Ishikawa (cell line): ENCODE measurements around the gene RSPO3.

Experiments used
- CEBPB ChIP-seq: IDR thresholded peaks from 2 replicates; pipeline ENCODE4 v1.6.1; 2012
- CREB1 ChIP-seq: IDR thresholded peaks from 2 replicates; pipeline ENCODE4 v1.6.1; 2012; ENCODE audit warnings: low read depth
- EGR1 ChIP-seq: IDR thresholded peaks from 2 replicates; pipeline ENCODE4 v1.6.1; 2012
- EP300 ChIP-seq: IDR thresholded peaks from 2 replicates; pipeline ENCODE4 v1.6.1; 2012; ENCODE audit warnings: borderline replicate concordance
- FOXM1 ChIP-seq: IDR thresholded peaks from 2 replicates; pipeline ENCODE4 v1.6.1; 2012; ENCODE audit warnings: low read depth, borderline replicate concordance
- MAX ChIP-seq: IDR thresholded peaks from 2 replicates; pipeline ENCODE4 v1.6.1; 2012
- NFIC ChIP-seq: IDR thresholded peaks from 2 replicates; pipeline ENCODE4 v1.6.1; 2012
- RAD21 ChIP-seq: IDR thresholded peaks from 2 replicates; pipeline ENCODE4 v1.6.1; 2012; ENCODE audit warnings: low read depth
- REST ChIP-seq: IDR thresholded peaks from 2 replicates; pipeline ENCODE4 v1.6.1; 2012; ENCODE audit warnings: low read depth, mild to moderate bottlenecking
- TAF1 ChIP-seq: IDR thresholded peaks from 2 replicates; pipeline ENCODE4 v1.6.1; 2012; ENCODE audit warnings: low read depth, mild to moderate bottlenecking
- TCF12 ChIP-seq: IDR thresholded peaks from 2 replicates; pipeline ENCODE4 v1.6.1; 2012; ENCODE audit warnings: low read depth
- TEAD4 ChIP-seq: IDR thresholded peaks from 2 replicates; pipeline ENCODE4 v1.6.1; 2012
- YY1 ChIP-seq: IDR thresholded peaks from 2 replicates; pipeline ENCODE4 v1.6.1; 2012; ENCODE audit warnings: low read depth
- ZBTB7A ChIP-seq: IDR thresholded peaks from 2 replicates; pipeline ENCODE4 v1.6.1; 2012; ENCODE audit warnings: low read depth
- TF ChIP-seq, protein P1 (sequence below): IDR thresholded peaks from 2 replicates; pipeline ENCODE4 v1.6.1; 2012

Gene RSPO3

GRCh38 chr6:127129251-127129650 is 10.8 kb downstream of the RSPO3 start:
- TF ChIP-seq ZBTB7A (no peak), EP300 (no peak), TAF1 (no peak), FOXM1 (no peak), CREB1 (no peak)

DNA sequence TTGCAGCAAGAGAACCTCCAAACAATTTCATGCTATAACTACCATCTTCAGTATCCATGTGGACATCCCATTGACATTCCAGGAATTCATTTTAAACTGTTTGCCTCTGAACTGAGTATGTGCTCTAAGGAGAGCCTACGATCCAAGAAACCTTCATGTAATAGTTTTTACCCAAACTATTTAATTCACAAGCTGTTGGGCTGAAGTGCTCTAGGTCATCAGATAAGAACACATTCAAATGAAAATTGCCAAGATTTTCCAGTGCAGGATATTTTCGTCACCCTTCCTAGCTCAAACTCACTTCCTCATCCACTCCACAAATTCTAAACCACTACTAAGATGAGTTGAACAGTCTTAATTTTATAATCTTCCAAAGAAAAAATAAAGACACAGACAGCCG is 12.8 kb downstream of the RSPO3 start:
- no peak for TF ChIP-seq NFIC
- TF ChIP-seq EP300 = no peak
- TF ChIP-seq TEAD4 = no peak
- TF ChIP-seq ZBTB7A = no peak
- no peak for TF ChIP-seq MAX
- TF ChIP-seq REST = no peak
- TF ChIP-seq TCF12 = no peak
- no peak for TF ChIP-seq FOXM1
- no peak for TF ChIP-seq RAD21
- TF ChIP-seq CEBPB = no peak
- TF ChIP-seq TAF1 = no peak
- TF ChIP-seq CREB1 = no peak
- TF ChIP-seq EGR1 = no peak
- no peak for TF ChIP-seq YY1
- TF ChIP-seq, protein P1, sequence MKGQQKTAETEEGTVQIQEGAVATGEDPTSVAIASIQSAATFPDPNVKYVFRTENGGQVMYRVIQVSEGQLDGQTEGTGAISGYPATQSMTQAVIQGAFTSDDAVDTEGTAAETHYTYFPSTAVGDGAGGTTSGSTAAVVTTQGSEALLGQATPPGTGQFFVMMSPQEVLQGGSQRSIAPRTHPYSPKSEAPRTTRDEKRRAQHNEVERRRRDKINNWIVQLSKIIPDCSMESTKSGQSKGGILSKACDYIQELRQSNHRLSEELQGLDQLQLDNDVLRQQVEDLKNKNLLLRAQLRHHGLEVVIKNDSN = no peak

- no peak for TF ChIP-seq TAF1
- TF ChIP-seq TCF12 = no peak
- no peak for TF ChIP-seq RAD21
- TF ChIP-seq CREB1 = no peak
- TF ChIP-seq TEAD4 = no peak
- no peak for TF ChIP-seq CEBPB
- TF ChIP-seq FOXM1 = no peak
- no peak for TF ChIP-seq YY1
- no peak for TF ChIP-seq NFIC
These were observed 13.4 kb downstream of the RSPO3 start for GRCh38 chr6:127131772-127132376.

GRCh38 chr6:127134136-127134535 is 15.7 kb downstream of the RSPO3 start:
- TF ChIP-seq NFIC (no peak), TEAD4 (no peak), RAD21 (no peak), EP300 (no peak), ZBTB7A (no peak), FOXM1 (no peak), MAX (no peak), EGR1 (no peak), REST (no peak), YY1 (no peak), TAF1 (no peak), TCF12 (no peak), CREB1 (no peak), CEBPB (no peak)
- TF ChIP-seq, protein P1 = no peak

DNA sequence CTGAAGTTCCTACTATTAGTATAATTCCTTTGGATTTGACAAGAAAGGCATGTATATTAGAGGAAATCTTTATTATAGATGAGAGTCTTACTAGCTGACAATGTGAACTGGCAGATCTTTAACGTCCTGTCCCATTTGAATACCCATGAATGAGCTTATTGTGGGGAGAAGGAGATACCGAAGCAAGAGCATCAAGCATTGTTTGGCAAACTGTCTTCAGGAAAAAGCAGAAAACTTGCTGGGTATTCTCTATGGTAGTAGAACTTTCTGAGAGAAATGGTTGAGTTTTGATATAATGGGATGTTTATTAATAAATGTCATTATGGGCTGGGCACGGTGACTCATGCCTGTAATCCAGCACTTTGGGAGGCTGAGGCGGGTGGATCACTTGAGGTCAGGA is 18.3 kb downstream of the RSPO3 start:
- TF ChIP-seq YY1 (no peak), RAD21 (no peak), REST (no peak)
